ENCODE data around the gene BORCS6. TPM values are rescaled to one million over a fixed set of nuclear protein-coding genes. Genes with fewer than 3 reads are reported as not detected.

The BORCS6 gene
- total RNA-seq, 1 donor from 2014 or later = 0.71 TPM

DNA sequence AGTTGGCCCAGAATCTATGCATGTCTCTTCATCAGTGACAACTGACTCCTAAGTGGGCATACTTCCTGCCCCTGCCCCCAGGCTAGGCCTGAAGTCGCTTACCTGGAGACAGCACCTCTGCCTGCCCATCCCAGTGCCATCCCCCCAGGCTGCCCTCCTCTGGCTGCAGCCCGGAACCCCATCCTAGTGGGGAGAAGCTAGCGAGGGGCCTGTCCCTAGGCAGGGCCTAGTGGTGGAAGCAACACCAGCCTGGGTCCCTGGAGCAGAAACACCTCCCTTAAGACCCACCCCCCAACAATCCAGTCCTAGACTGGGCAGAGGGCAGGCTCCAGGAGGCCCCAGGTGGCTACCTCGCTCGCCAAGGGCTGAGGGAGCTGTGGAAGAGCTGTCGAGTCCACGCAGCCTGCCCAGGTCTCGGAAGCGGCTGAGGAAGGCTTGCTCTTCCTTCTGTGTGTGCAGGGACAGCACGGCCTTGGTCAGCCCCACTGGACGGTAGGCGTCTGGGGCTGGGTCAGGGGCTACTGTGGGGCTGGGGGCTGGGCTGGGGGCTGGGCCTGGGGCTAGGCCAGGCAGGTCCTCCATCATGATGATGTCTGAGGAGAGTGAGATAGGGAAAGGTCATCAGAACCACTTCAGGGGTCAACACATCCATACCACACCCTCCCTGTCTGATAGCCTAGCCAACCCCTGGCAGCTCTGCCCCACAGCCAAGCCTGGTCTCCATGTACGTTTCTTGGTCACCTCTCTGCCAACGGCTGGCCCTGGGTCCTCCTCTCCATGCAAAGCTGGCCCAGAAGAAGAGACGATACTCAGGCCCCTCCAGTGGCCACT, 45.4 kb downstream of the BORCS6 start:
- no peak overlapping the region for H3K4me3 Mint-ChIP-seq
- peaks cover 3% of the 10 kb centered on the region for H3K4me1 Mint-ChIP-seq
- H2AFZ ChIP-seq (replicated peaks) = no peak overlapping the region
- H3K9ac ChIP-seq = no peak overlapping the region
- peaks cover 5% of the 10 kb centered on the region for H4K20me1 ChIP-seq (ENCODE audit: low read depth)
- no peak overlapping the region for H3K4me3 ChIP-seq
- H3K36me3 ChIP-seq = no peaks in the 10 kb centered on the region
- no peaks in the 10 kb centered on the region for H3K9me3 ChIP-seq (ENCODE audit: low read depth)
- H3K36me3 Mint-ChIP-seq = peaks cover 20% of the 10 kb centered on the region
- TF ChIP-seq EZH2phosphoT487 (IDR thresholded peaks at IDR 0.05) = no peak
- TF ChIP-seq EZH2 (IDR thresholded peaks at IDR 0.05) = no peak
- TF ChIP-seq, protein P1, sequence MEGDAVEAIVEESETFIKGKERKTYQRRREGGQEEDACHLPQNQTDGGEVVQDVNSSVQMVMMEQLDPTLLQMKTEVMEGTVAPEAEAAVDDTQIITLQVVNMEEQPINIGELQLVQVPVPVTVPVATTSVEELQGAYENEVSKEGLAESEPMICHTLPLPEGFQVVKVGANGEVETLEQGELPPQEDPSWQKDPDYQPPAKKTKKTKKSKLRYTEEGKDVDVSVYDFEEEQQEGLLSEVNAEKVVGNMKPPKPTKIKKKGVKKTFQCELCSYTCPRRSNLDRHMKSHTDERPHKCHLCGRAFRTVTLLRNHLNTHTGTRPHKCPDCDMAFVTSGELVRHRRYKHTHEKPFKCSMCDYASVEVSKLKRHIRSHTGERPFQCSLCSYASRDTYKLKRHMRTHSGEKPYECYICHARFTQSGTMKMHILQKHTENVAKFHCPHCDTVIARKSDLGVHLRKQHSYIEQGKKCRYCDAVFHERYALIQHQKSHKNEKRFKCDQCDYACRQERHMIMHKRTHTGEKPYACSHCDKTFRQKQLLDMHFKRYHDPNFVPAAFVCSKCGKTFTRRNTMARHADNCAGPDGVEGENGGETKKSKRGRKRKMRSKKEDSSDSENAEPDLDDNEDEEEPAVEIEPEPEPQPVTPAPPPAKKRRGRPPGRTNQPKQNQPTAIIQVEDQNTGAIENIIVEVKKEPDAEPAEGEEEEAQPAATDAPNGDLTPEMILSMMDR (IDR thresholded peaks at IDR 0.05) = no peak
- H3K27ac Mint-ChIP-seq = no peak overlapping the region
- H3K4me2 ChIP-seq = no peak overlapping the region
- no peaks in the 10 kb centered on the region for H3K4me1 ChIP-seq
- H3K9me3 Mint-ChIP-seq = no peaks in the 10 kb centered on the region
- H3K27ac ChIP-seq = no peak overlapping the region
- H3K79me2 ChIP-seq (ENCODE audit: low read depth) = no peaks in the 10 kb centered on the region
- peaks cover 7% of the 10 kb centered on the region for H3K27me3 Mint-ChIP-seq (ENCODE audit: insufficient read depth, low read depth)
- no peak for DNase-seq (ENCODE audit: low spot score)
- H3F3A ChIP-seq (ENCODE audit: low read depth) = peaks cover 2% of the 10 kb centered on the region
- no peaks in the 10 kb centered on the region for H3K27me3 ChIP-seq

DNA sequence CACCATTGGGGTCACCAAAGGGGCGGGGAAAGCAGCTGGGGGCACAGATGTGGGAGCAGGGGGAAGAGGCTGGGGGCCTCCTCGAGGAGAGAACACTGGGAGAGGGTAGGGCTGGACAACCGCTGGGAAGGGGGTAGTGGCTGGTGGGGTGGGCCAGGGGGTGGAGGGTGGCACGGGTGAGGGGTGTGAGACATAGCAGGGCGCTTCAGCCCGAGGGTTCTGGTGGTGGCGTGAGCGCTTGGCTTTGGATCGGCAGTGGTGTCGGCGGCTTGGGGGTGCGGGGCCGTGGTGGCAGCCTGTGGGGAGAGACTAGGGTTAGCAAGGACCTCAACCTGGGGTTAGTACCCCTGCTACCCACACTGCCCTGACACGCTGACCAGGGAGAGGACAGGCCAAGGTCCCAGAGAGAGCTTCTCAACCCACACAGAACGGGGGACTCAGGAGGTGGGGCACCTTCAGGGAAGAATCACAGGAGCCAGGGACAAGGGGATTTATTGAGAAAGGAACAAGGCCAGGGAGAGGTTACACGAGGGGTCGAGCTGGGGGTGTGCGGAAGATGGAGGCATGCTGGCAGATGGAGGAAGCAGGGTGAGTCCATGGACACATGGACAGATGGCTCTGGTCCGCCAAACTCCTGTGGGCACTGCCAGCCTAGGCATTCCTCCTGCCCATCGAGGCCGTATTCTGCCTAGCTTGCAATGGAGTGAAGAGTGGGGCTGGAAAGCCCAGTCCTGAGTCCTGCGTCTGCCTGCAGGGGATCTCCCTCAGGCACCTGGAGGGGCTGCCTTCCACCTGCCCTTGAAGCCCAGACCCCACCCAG, 46.2 kb downstream of the BORCS6 start:
- Histone ChIP-seq H4K20me1 (ENCODE audit: low read depth) (peaks cover 7% of the 10 kb centered on the region), H3K4me3 (no peak overlapping the region), H3K9me3 (ENCODE audit: low read depth) (no peaks in the 10 kb centered on the region), H3K36me3 (no peaks in the 10 kb centered on the region), H2AFZ (replicated peaks) (no peak overlapping the region), H3F3A (ENCODE audit: low read depth) (peaks cover 10% of the 10 kb centered on the region), H3K27ac (no peak overlapping the region), H3K9ac (no peak overlapping the region), H3K4me1 (no peaks in the 10 kb centered on the region), H3K79me2 (ENCODE audit: low read depth) (no peaks in the 10 kb centered on the region), H3K4me2 (no peak overlapping the region), H3K27me3 (no peaks in the 10 kb centered on the region)
- Mint-ChIP-seq H3K36me3 (peaks cover 24% of the 10 kb centered on the region), H3K27me3 (ENCODE audit: insufficient read depth, low read depth) (peaks cover 5% of the 10 kb centered on the region), H3K9me3 (no peaks in the 10 kb centered on the region), H3K4me3 (no peak overlapping the region), H3K27ac (no peak overlapping the region), H3K4me1 (no peaks in the 10 kb centered on the region)
- TF ChIP-seq EZH2 (IDR thresholded peaks at IDR 0.05) (no peak), EZH2phosphoT487 (IDR thresholded peaks at IDR 0.05) (no peak)
- TF ChIP-seq, protein P1 (IDR thresholded peaks at IDR 0.05) = no peak
- DNase-seq (ENCODE audit: low spot score) = no peak

DNA sequence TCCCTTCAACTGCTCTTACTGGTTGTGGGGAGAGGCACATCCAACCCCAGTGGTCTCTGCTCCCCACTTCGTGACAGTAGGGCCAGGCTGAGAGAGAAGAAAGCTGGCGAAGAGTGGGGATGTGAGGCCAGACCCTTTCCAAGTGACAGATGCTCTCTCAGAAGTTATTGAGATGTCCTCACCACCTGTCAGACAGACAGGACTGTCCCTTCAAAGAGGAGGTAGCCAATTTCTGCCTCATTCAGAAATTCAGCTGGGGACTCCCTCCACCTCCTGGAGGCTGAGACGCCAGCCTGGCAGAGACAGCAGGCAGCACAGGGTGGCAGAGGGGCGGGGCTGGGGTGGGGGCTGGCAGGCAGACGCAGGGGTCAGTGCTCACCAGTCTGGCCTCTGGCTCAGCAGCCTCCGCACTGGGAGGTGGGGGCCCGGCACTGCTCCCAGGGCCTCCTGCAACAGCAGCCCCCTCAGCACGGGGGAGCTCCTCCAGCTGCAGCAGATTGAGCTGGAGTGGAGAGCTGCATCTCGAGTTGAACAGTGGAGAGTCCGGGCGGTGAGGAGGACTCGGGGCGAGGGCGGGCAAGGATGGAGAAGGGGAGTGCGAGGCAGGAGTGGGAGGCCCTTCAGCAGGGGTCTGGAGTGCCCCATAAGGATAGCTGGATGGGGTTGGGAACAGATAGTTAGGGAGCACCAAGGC, 46.9 kb downstream of the BORCS6 start:
- Mint-ChIP-seq H3K27ac (no peak overlapping the region), H3K4me3 (no peak overlapping the region), H3K36me3 (peaks cover 24% of the 10 kb centered on the region), H3K27me3 (ENCODE audit: insufficient read depth, low read depth) (peaks cover 5% of the 10 kb centered on the region), H3K4me1 (no peaks in the 10 kb centered on the region), H3K9me3 (no peaks in the 10 kb centered on the region)
- Histone ChIP-seq H3F3A (ENCODE audit: low read depth) (peaks cover 18% of the 10 kb centered on the region), H3K4me1 (no peaks in the 10 kb centered on the region), H3K4me3 (no peak overlapping the region), H3K79me2 (ENCODE audit: low read depth) (no peaks in the 10 kb centered on the region), H3K27me3 (no peaks in the 10 kb centered on the region), H3K36me3 (no peaks in the 10 kb centered on the region), H3K27ac (no peak overlapping the region), H3K9ac (no peak overlapping the region), H3K4me2 (no peak overlapping the region), H2AFZ (replicated peaks) (no peak overlapping the region), H4K20me1 (ENCODE audit: low read depth) (peaks cover 7% of the 10 kb centered on the region), H3K9me3 (ENCODE audit: low read depth) (no peaks in the 10 kb centered on the region)
- no peak for TF ChIP-seq EZH2 (IDR thresholded peaks at IDR 0.05)
- TF ChIP-seq, protein P1 (IDR thresholded peaks at IDR 0.05) = no peak
- TF ChIP-seq EZH2phosphoT487 (IDR thresholded peaks at IDR 0.05) = no peak
- no peak for DNase-seq (ENCODE audit: low spot score)

All from neural progenitor cell (in vitro differentiated cells).